Choroid plexus epithelial cell (primary cell): ENCODE data around the gene KRTAP4-2.

Source experiments
- DNase-seq: peaks from one replicate; pipeline ENCODE4 v3.0.0-alpha.2; 2010; ENCODE audit warnings: low read depth
- H3K4me3 ChIP-seq: 2 replicates; pipeline ENCODE4 v1.5.1; 2011; ENCODE audit warnings: low read depth, mild to moderate bottlenecking, control low read depth, low read length, moderate library complexity
- TF ChIP-seq, protein P1 (sequence below): conservative IDR thresholded peaks from 2 replicates; pipeline ENCODE4 v1.5.1; 2011; ENCODE audit warnings: low read depth, mild to moderate bottlenecking, control low read depth, inconsistent platforms, low read length, moderate library complexity

The KRTAP4-2 gene

DNA sequence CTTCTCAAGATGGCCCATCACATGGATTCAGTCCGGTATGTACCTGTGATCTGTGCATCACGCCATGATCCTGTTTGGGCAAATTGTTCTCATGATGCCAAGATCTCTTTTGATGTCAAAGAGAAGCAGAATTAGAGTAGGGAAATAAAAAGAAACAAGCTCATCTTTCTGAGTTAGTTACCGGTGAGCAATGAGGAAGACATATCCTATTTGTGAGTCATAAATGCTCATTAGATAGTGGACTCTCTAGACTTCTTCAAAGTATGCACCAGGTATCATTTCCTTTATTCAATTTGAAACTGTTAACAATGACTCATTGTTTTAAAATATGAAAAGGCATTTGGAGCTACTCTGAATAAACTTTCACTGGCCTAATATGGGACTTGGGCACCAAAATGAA, 46.0 kb downstream of the KRTAP4-2 start:
- peak; percentile 26 for DNase-seq
- TF ChIP-seq, protein P1, sequence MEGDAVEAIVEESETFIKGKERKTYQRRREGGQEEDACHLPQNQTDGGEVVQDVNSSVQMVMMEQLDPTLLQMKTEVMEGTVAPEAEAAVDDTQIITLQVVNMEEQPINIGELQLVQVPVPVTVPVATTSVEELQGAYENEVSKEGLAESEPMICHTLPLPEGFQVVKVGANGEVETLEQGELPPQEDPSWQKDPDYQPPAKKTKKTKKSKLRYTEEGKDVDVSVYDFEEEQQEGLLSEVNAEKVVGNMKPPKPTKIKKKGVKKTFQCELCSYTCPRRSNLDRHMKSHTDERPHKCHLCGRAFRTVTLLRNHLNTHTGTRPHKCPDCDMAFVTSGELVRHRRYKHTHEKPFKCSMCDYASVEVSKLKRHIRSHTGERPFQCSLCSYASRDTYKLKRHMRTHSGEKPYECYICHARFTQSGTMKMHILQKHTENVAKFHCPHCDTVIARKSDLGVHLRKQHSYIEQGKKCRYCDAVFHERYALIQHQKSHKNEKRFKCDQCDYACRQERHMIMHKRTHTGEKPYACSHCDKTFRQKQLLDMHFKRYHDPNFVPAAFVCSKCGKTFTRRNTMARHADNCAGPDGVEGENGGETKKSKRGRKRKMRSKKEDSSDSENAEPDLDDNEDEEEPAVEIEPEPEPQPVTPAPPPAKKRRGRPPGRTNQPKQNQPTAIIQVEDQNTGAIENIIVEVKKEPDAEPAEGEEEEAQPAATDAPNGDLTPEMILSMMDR = no peak
- H3K4me3 ChIP-seq = no peak overlapping the region
